Measurements from ENCODE around the gene PRKAR1B. TPM values are rescaled to one million over a fixed set of nuclear protein-coding genes. Genes with fewer than 3 reads are reported as not detected.
A peak's percentile ranks its signal among the peaks of the same experiment; 100 is the strongest.

The PRKAR1B gene
- total RNA-seq, 1 experiment from 2014 or later = 43.3 TPM

DNA sequence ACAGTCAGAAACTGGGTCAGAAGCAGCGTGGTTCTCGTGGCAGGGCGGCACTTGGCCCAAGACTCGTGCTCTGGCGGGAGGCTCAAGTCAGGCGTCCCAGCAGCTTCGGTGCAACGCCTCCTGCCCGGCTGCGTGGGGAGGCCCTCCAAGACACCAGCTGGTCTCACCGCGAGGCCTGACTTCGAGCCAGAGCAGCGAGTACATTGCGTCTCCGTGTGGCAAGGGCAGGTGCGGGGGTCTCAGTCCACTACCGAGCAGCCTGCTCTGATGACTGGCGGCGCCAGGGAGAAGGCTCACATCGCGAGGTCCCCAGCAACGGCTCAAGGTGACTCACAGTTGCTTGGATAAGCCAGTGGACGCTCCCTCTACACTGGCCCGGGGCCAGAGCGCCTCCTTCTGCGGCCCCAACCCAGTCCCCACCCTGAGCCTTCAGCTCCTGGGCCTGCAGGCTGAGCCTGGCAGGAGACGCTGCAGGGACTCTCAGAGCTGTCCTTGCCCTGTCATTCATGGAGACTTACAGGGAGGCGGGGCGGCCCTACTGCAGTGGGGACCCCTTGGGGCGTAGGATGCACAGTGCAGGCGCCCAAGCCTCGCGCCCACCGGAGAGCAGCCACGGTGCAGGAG, 41.9 kb upstream of the PRKAR1B start:
- no peaks in the 10 kb centered on the region for H3K27me3 Mint-ChIP-seq (ENCODE audit: low read depth)
- no peak overlapping the region for H3K4me3 Mint-ChIP-seq
- Histone ChIP-seq H3K56ac (ENCODE audit: insufficient read length, low read depth, low read length) (no peak overlapping the region), H2BK15ac (ENCODE audit: low read depth, low read length) (no peak overlapping the region), H2BK120ac (ENCODE audit: low read depth, low read length, poor library complexity, severe bottlenecking) (no peak overlapping the region), H2BK12ac (ENCODE audit: insufficient read length, low read depth, low read length) (no peak overlapping the region), H3K9ac (ENCODE audit: extremely low read depth, insufficient read length, low read length) (no peak overlapping the region), H3K4me2 (ENCODE audit: insufficient read depth, insufficient read length, low read length) (no peak overlapping the region), H3K9me3 (ENCODE audit: control insufficient read depth, low read depth, low read length) (no peaks in the 10 kb centered on the region), H4K5ac (ENCODE audit: insufficient read length, low read depth, low read length) (no peak overlapping the region), H3K79me2 (ENCODE audit: insufficient read depth, low read length) (no peaks in the 10 kb centered on the region), H3K79me1 (ENCODE audit: insufficient read depth, low read depth, low read length, poor library complexity, severe bottlenecking) (no peaks in the 10 kb centered on the region), H4K91ac (ENCODE audit: insufficient read length, low read depth, low read length) (no peak overlapping the region), H3K18ac (ENCODE audit: insufficient read length, low read depth, low read length) (no peak overlapping the region), H3K14ac (ENCODE audit: insufficient read depth, low read length) (no peak overlapping the region; the same call in 1 of the 2 replicates), H2AK5ac (ENCODE audit: insufficient read length, low read length) (no peak overlapping the region), H2BK20ac (ENCODE audit: low read depth, low read length, poor library complexity, severe bottlenecking) (no peak overlapping the region), H2AFZ (ENCODE audit: low read length) (no peak overlapping the region), H3K27me3 (ENCODE audit: insufficient read depth, low read length) (no peaks in the 10 kb centered on the region), H3K23me2 (ENCODE audit: insufficient read length, low read depth, low read length, poor library complexity, severe bottlenecking) (no peaks in the 10 kb centered on the region), H2BK5ac (ENCODE audit: insufficient read length, low read length) (no peak overlapping the region), H4K8ac (replicated peaks; ENCODE audit: insufficient read length, low read depth, low read length) (no peak overlapping the region), H4K20me1 (ENCODE audit: control insufficient read depth, insufficient read depth, insufficient read length) (no peaks in the 10 kb centered on the region), H3K4me1 (ENCODE audit: insufficient read depth, low read length) (no peaks in the 10 kb centered on the region), H3K27ac (ENCODE audit: insufficient read length, low read depth, low read length) (no peak overlapping the region), H3T11ph (ENCODE audit: low read length) (no peak overlapping the region), H3K23ac (ENCODE audit: insufficient read length, low read depth, low read length) (no peak overlapping the region), H3K4ac (ENCODE audit: low read depth, low read length) (no peak overlapping the region)
- peaks cover 21 to 47% (median 32%) of the 10 kb centered on the region in 3 experiments for H3K36me3 Mint-ChIP-seq (ENCODE audit: insufficient read depth in 1 of 3, low read depth in 3 of 3)
- DNase-seq = peak; percentile 63
- no peaks in the 10 kb centered on the region for H3K4me1 Mint-ChIP-seq
- no peak overlapping the region for H3K27ac Mint-ChIP-seq
- TF ChIP-seq, protein P1, sequence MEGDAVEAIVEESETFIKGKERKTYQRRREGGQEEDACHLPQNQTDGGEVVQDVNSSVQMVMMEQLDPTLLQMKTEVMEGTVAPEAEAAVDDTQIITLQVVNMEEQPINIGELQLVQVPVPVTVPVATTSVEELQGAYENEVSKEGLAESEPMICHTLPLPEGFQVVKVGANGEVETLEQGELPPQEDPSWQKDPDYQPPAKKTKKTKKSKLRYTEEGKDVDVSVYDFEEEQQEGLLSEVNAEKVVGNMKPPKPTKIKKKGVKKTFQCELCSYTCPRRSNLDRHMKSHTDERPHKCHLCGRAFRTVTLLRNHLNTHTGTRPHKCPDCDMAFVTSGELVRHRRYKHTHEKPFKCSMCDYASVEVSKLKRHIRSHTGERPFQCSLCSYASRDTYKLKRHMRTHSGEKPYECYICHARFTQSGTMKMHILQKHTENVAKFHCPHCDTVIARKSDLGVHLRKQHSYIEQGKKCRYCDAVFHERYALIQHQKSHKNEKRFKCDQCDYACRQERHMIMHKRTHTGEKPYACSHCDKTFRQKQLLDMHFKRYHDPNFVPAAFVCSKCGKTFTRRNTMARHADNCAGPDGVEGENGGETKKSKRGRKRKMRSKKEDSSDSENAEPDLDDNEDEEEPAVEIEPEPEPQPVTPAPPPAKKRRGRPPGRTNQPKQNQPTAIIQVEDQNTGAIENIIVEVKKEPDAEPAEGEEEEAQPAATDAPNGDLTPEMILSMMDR (conservative IDR thresholded peaks at IDR 0.05) = peak; percentile 49
- no CpG with 5 or more reads among the region's 36 CpGs for WGBS (ENCODE audit: extremely low coverage, insufficient read length, low lambda C conversion rate)
- H3K9me3 Mint-ChIP-seq = no peaks in the 10 kb centered on the region; a peak in 1 of 5 replicates
